Liver (tissue), 9 donors: ENCODE data around the gene GXYLT1. TPM values are rescaled to one million over a fixed set of nuclear protein-coding genes. Genes with fewer than 3 reads are reported as not detected.

Experiments
- DNase-seq: peaks from one replicate; pipeline ENCODE4 v3.0.0-alpha.2; 2017; ENCODE audit warnings: low spot score
- H3K27ac ChIP-seq, 2 donors: one replicate each; pipeline ENCODE4 v1.7.0; 2013; ENCODE audit warnings: inconsistent platforms in 2 of 2, low read length in 2 of 2, control low read depth in 1 of 2, low read depth in 1 of 2, mild to moderate bottlenecking in 1 of 2
- H3K27me3 ChIP-seq, 4 donors: one replicate each; pipeline versions ENCODE4 v1.6.1 to v1.7.0; 2013; ENCODE audit warnings: low read length in 3 of 4, inconsistent platforms in 1 of 4, mild to moderate bottlenecking in 1 of 4, moderate library complexity in 1 of 4; ENCODE audit not compliant: control insufficient read depth in 4 of 4, insufficient read depth in 4 of 4
- H3K36me3 ChIP-seq, 4 donors: one replicate each; pipeline versions ENCODE4 v1.6.1 to v1.7.0; 2013; ENCODE audit warnings: low read length in 3 of 4, mild to moderate bottlenecking in 3 of 4, low read depth in 1 of 4, moderate library complexity in 1 of 4; ENCODE audit not compliant: control insufficient read depth in 4 of 4, insufficient read depth in 3 of 4
- H3K4me1 ChIP-seq, 4 donors: one replicate each; pipeline versions ENCODE4 v1.6.1 to v1.7.0; 2013; ENCODE audit warnings: low read length in 3 of 4, mild to moderate bottlenecking in 3 of 4, moderate library complexity in 1 of 4; ENCODE audit not compliant: control insufficient read depth in 4 of 4, insufficient read depth in 4 of 4
- H3K4me3 ChIP-seq, 3 donors: one replicate each; pipeline versions ENCODE4 v1.6.1 to v1.7.0; 2013; ENCODE audit warnings: low read length in 3 of 3, control low read depth in 1 of 3, low read depth in 1 of 3, mild to moderate bottlenecking in 1 of 3
- H3K9ac ChIP-seq, 2 donors: one replicate each; pipeline ENCODE4 v1.7.0; 2013; ENCODE audit warnings: low read length in 2 of 2, mild to moderate bottlenecking in 2 of 2, moderate library complexity in 2 of 2, control low read depth in 1 of 2, low read depth in 1 of 2
- H3K9me3 ChIP-seq, 4 donors: one replicate each; pipeline versions ENCODE4 v1.6.1 to v1.7.0; 2013; ENCODE audit warnings: low read length in 3 of 4; ENCODE audit not compliant: control insufficient read depth in 4 of 4
- EGR1 ChIP-seq, 2 donors: IDR thresholded peaks; 2 replicates each; pipeline ENCODE4 v1.6.1; 2016 to 2018; ENCODE audit warnings: antibody characterized with exemption in 2 of 2, low read depth in 2 of 2
- FOXA1 ChIP-seq: IDR thresholded peaks from 2 replicates; pipeline ENCODE4 v1.6.1; 2016; ENCODE audit warnings: antibody characterized with exemption
- FOXA2 ChIP-seq: IDR thresholded peaks from 2 replicates; pipeline ENCODE4 v1.6.1; 2016; ENCODE audit warnings: antibody characterized with exemption
- GABPA ChIP-seq, 2 donors: IDR thresholded peaks in 1 of 2; conservative IDR thresholded peaks in 1 of 2; 2 replicates each; pipeline ENCODE4 v1.6.1; 2016; ENCODE audit warnings: antibody characterized with exemption in 2 of 2, mild to moderate bottlenecking in 1 of 2, moderate library complexity in 1 of 2
- HNF4A ChIP-seq, 2 donors: conservative IDR thresholded peaks; 2 replicates each; pipeline ENCODE4 v1.6.1; 2016; ENCODE audit warnings: antibody characterized with exemption in 2 of 2, mild to moderate bottlenecking in 2 of 2
- HNF4G ChIP-seq: IDR thresholded peaks from 2 replicates; pipeline ENCODE4 v1.6.1; 2016; ENCODE audit warnings: antibody characterized with exemption
- JUND ChIP-seq, 2 donors: IDR thresholded peaks; 2 replicates each; pipeline ENCODE4 v1.6.1; 2016; ENCODE audit warnings: antibody characterized with exemption in 2 of 2
- NR2F2 ChIP-seq: IDR thresholded peaks from 2 replicates; pipeline ENCODE4 v1.6.1; 2016; ENCODE audit warnings: antibody characterized with exemption
- RAD21 ChIP-seq, 2 donors: IDR thresholded peaks; 2 replicates each; pipeline ENCODE4 v1.6.1; 2016; ENCODE audit warnings: antibody characterized with exemption in 2 of 2, mild to moderate bottlenecking in 2 of 2
- RXRA ChIP-seq, 2 donors: IDR thresholded peaks; 2 replicates each; pipeline ENCODE4 v1.6.1; 2017 to 2018; ENCODE audit warnings: antibody characterized with exemption in 2 of 2, mild to moderate bottlenecking in 1 of 2
- SP1 ChIP-seq: IDR thresholded peaks from 2 replicates; pipeline ENCODE4 v1.6.1; 2018; ENCODE audit warnings: antibody characterized with exemption, mild to moderate bottlenecking
- TAF1 ChIP-seq: conservative IDR thresholded peaks from 2 replicates; pipeline ENCODE4 v1.6.1; 2016; ENCODE audit warnings: antibody characterized with exemption, mild to moderate bottlenecking
- YY1 ChIP-seq: IDR thresholded peaks from 2 replicates; pipeline ENCODE4 v1.6.1; 2016; ENCODE audit warnings: antibody characterized with exemption, mild to moderate bottlenecking
- WGBS: extraction: QIAGEN DNeasy Blood & Tissue Kit; methylation state at CpG from one replicate; pipeline ENCODE4 v1.1.7; 2013; 5-methylcytosine and 5-hydroxymethylcytosine counted together
- polyA plus RNA-seq, 2 donors: library from polyadenylated mRNA; stranded (reverse) in 1 of 2; unstranded in 1 of 2; fragments of 200-250 nt in 1 of 2; fragments of >200 nt in 1 of 2; fragmentation: Nextera tagmentation in 1 of 2; extraction: Ambion mirVana in 1 of 2; gene quantifications; one replicate each; pipeline versions ENCODE4 v1.2.1 to v1.2.3, GENCODE V29; 2013 to 2015
- total RNA-seq, 2 donors: library from RNA; depleted of rRNA; stranded (reverse); fragments of >200 nt; gene quantifications; one replicate each; pipeline ENCODE4 v1.2.3, GENCODE V29; 2014
- TF ChIP-seq, protein P1 (sequence below): fragments of 150-350 bp; IDR thresholded peaks from 2 replicates; pipeline ENCODE4 v1.5.1; 2017; ENCODE audit warnings: improper control_type of control experiment, low read depth, low read length; ENCODE audit not compliant: missing input control
- TF ChIP-seq, protein P2 (sequence below): IDR thresholded peaks from 2 replicates; pipeline ENCODE4 v1.6.1; 2016; ENCODE audit warnings: antibody characterized with exemption, mild to moderate bottlenecking
- TF ChIP-seq, protein P3 (sequence below): IDR thresholded peaks from 2 replicates; pipeline ENCODE4 v1.6.1; 2016; ENCODE audit warnings: antibody characterized with exemption
- TF ChIP-seq, protein P4 (sequence below): IDR thresholded peaks from 2 replicates; pipeline ENCODE4 v1.6.1; 2016; ENCODE audit warnings: antibody characterized with exemption
- TF ChIP-seq, protein P5 (sequence below): IDR thresholded peaks from 2 replicates; pipeline ENCODE4 v1.6.1; 2016; ENCODE audit warnings: antibody characterized with exemption
- donor health status: healthy.
- donor health status: healthy.
- donor health status: healthy.
- donor health status: healthy.
- donor health status: healthy.

Gene GXYLT1
- total and polyA plus RNA-seq, 4 donors: 2.8 to 13.7 (median 7.6) TPM

DNA sequence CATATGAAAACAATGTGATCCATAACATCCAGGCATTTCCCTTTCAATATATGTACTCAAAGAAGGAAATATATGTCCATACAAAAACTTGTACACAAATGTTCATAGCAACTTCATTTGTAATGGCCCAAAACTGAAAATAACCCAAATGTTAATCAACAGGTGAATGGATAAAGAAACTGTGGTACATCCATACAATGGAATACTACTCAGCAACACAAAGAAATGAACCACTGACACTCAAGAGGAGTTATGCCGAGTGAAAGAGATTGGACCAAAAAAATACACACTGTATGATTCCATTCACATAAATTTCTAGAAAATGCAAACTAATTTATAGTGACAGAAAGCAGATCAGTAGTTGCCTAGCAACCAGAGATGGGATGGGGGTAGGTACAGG, 30.3 kb upstream of the GXYLT1 start:
- TF ChIP-seq TAF1 (no peak), RXRA (IDR thresholded peaks at IDR 0.05) (no peak), EGR1 (IDR thresholded peaks at IDR 0.05; ENCODE audit: low read depth in 2 of 2) (no peak), NR2F2 (no peak), GABPA (IDR thresholded peaks at IDR 0.05 in 1 of 2, conservative IDR thresholded peaks at IDR 0.05 in 1 of 2) (no peak), FOXA1 (no peak), RAD21 (IDR thresholded peaks at IDR 0.05) (no peak), HNF4A (conservative IDR thresholded peaks at IDR 0.05) (no peak)
- peaks cover 0 to 2% (median 0%) of the 10 kb centered on the region in 4 donors for H3K36me3 ChIP-seq
- no peak overlapping the region for H3K27ac ChIP-seq
- no peak overlapping the region for H3K4me3 ChIP-seq
- WGBS: 97% methylated on average over 1 of the region's 1 CpG
- no peak overlapping the region for H3K9ac ChIP-seq
- no peaks in the 10 kb centered on the region for H3K27me3 ChIP-seq
- DNase-seq: no peak
- peaks cover 0 to 5% (median 2%) of the 10 kb centered on the region in 4 donors for H3K4me1 ChIP-seq
- H3K9me3 ChIP-seq: no peaks in the 10 kb centered on the region

DNA sequence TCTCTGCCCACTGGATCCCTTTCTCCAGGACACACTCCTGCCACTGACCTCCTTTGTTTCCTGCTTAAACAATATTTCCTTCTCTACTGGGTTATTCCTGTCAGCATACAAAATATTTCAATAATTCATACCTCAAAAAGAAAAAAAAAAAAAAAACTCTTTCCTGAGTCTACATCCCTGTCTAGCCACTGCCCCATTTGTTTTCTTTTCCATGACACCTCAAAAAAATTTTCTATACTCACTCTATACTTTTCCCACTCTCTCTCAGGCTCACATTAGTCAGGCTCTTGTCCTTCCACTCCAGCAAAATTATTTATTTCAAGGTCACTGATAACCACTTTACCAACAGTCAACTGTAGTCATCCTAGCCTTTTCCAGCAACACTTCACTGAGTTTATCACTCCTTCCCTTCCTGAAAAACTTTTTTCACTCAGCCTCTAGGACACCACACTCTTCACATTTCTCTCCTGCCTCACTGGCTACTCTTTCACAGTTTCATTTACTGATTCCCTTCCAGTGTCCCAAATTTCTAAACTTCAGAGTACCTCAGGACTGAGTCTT, 29.4 kb upstream of the GXYLT1 start:
- no peaks in the 10 kb centered on the region for H3K27me3 ChIP-seq
- H3K36me3 ChIP-seq: peaks cover 0 to 2% (median 0%) of the 10 kb centered on the region in 4 donors
- H3K27ac ChIP-seq: no peak overlapping the region
- H3K4me3 ChIP-seq: no peak overlapping the region
- DNase-seq: no peak
- H3K4me1 ChIP-seq: peaks cover 0 to 5% (median 2%) of the 10 kb centered on the region in 4 donors
- no peaks in the 10 kb centered on the region for H3K9me3 ChIP-seq
- no peak overlapping the region for H3K9ac ChIP-seq
- no peak for TF ChIP-seq HNF4A (conservative IDR thresholded peaks at IDR 0.05)
- TF ChIP-seq, protein P1, sequence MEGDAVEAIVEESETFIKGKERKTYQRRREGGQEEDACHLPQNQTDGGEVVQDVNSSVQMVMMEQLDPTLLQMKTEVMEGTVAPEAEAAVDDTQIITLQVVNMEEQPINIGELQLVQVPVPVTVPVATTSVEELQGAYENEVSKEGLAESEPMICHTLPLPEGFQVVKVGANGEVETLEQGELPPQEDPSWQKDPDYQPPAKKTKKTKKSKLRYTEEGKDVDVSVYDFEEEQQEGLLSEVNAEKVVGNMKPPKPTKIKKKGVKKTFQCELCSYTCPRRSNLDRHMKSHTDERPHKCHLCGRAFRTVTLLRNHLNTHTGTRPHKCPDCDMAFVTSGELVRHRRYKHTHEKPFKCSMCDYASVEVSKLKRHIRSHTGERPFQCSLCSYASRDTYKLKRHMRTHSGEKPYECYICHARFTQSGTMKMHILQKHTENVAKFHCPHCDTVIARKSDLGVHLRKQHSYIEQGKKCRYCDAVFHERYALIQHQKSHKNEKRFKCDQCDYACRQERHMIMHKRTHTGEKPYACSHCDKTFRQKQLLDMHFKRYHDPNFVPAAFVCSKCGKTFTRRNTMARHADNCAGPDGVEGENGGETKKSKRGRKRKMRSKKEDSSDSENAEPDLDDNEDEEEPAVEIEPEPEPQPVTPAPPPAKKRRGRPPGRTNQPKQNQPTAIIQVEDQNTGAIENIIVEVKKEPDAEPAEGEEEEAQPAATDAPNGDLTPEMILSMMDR: no peak
- TF ChIP-seq SP1: no peak
- TF ChIP-seq FOXA2: no peak
- no peak for TF ChIP-seq YY1
- no peak for TF ChIP-seq JUND (IDR thresholded peaks at IDR 0.05)
- TF ChIP-seq, protein P2, sequence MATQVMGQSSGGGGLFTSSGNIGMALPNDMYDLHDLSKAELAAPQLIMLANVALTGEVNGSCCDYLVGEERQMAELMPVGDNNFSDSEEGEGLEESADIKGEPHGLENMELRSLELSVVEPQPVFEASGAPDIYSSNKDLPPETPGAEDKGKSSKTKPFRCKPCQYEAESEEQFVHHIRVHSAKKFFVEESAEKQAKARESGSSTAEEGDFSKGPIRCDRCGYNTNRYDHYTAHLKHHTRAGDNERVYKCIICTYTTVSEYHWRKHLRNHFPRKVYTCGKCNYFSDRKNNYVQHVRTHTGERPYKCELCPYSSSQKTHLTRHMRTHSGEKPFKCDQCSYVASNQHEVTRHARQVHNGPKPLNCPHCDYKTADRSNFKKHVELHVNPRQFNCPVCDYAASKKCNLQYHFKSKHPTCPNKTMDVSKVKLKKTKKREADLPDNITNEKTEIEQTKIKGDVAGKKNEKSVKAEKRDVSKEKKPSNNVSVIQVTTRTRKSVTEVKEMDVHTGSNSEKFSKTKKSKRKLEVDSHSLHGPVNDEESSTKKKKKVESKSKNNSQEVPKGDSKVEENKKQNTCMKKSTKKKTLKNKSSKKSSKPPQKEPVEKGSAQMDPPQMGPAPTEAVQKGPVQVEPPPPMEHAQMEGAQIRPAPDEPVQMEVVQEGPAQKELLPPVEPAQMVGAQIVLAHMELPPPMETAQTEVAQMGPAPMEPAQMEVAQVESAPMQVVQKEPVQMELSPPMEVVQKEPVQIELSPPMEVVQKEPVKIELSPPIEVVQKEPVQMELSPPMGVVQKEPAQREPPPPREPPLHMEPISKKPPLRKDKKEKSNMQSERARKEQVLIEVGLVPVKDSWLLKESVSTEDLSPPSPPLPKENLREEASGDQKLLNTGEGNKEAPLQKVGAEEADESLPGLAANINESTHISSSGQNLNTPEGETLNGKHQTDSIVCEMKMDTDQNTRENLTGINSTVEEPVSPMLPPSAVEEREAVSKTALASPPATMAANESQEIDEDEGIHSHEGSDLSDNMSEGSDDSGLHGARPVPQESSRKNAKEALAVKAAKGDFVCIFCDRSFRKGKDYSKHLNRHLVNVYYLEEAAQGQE: no peak
- TF ChIP-seq NR2F2: no peak
- TF ChIP-seq HNF4G: no peak
- no peak for TF ChIP-seq EGR1 (IDR thresholded peaks at IDR 0.05; ENCODE audit: low read depth in 2 of 2)
- TF ChIP-seq, protein P3, sequence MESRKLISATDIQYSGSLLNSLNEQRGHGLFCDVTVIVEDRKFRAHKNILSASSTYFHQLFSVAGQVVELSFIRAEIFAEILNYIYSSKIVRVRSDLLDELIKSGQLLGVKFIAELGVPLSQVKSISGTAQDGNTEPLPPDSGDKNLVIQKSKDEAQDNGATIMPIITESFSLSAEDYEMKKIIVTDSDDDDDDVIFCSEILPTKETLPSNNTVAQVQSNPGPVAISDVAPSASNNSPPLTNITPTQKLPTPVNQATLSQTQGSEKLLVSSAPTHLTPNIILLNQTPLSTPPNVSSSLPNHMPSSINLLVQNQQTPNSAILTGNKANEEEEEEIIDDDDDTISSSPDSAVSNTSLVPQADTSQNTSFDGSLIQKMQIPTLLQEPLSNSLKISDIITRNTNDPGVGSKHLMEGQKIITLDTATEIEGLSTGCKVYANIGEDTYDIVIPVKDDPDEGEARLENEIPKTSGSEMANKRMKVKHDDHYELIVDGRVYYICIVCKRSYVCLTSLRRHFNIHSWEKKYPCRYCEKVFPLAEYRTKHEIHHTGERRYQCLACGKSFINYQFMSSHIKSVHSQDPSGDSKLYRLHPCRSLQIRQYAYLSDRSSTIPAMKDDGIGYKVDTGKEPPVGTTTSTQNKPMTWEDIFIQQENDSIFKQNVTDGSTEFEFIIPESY: no peak
- TF ChIP-seq, protein P4, sequence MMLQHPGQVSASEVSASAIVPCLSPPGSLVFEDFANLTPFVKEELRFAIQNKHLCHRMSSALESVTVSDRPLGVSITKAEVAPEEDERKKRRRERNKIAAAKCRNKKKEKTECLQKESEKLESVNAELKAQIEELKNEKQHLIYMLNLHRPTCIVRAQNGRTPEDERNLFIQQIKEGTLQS: no peak
- TF ChIP-seq, protein P5, sequence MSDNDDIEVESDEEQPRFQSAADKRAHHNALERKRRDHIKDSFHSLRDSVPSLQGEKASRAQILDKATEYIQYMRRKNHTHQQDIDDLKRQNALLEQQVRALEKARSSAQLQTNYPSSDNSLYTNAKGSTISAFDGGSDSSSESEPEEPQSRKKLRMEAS: no peak
- TF ChIP-seq GABPA (IDR thresholded peaks at IDR 0.05 in 1 of 2, conservative IDR thresholded peaks at IDR 0.05 in 1 of 2): no peak
- no peak for TF ChIP-seq TAF1
- no peak for TF ChIP-seq RAD21 (IDR thresholded peaks at IDR 0.05)
- no peak for TF ChIP-seq FOXA1
- TF ChIP-seq RXRA (IDR thresholded peaks at IDR 0.05): no peak
